Activated naive CD8-positive, alpha-beta T cell treated with anti-CD3 and anti-CD28 coated beads, Interleukin-2, amount 50 U/mL, for 16 hours (primary cell): ENCODE data around the gene DGKZ.
"Not testable (repeated sequence)": the region's sequence is repeated elsewhere in the genome, so short reads cannot be mapped to it uniquely, and the experiment has no call there.

Experiments
- DNase-seq: peaks from one replicate; pipeline ENCODE4 v3.0.0-alpha.2; 2020; ENCODE audit warnings: low read depth, low spot score

Gene DGKZ

GRCh38 chr11:46366260-46366659, 19.0 kb downstream of the DGKZ start:
- DNase-seq, result no peak

- no peak for DNase-seq
These were observed 19.4 kb downstream of the DGKZ start for GRCh38 chr11:46366661-46367161.

- DNase-seq, result peak; percentile 53
These were observed 20.1 kb downstream of the DGKZ start for GRCh38 chr11:46367244-46367915.

- DNase-seq, result no peak
These were observed 20.6 kb downstream of the DGKZ start for GRCh38 chr11:46367916-46368267.

- DNase-seq, result no peak
These were observed 22.3 kb downstream of the DGKZ start for GRCh38 chr11:46369458-46370152.

GRCh38 chr11:46370253-46370652, 23.0 kb downstream of the DGKZ start:
- no peak for DNase-seq

GRCh38 chr11:46371262-46371661, 24.0 kb downstream of the DGKZ start:
- not testable (repeated sequence) for DNase-seq

GRCh38 chr11:46372086-46372485, 24.8 kb downstream of the DGKZ start:
- no peak for DNase-seq

GRCh38 chr11:46372501-46372900, 25.2 kb downstream of the DGKZ start:
- DNase-seq, result not testable (repeated sequence)

- no peak for DNase-seq
These were observed 26.8 kb downstream of the DGKZ start for GRCh38 chr11:46373787-46374740.

- DNase-seq, result no peak
These were observed 27.6 kb downstream of the DGKZ start for GRCh38 chr11:46374815-46375214.

GRCh38 chr11:46375392-46376101, 28.3 kb downstream of the DGKZ start:
- no peak for DNase-seq

GRCh38 chr11:46376258-46377050, 29.2 kb downstream of the DGKZ start:
- DNase-seq, result no peak

GRCh38 chr11:46377290-46377689, 30.0 kb downstream of the DGKZ start:
- no peak for DNase-seq

- no peak for DNase-seq
These were observed 30.6 kb downstream of the DGKZ start for GRCh38 chr11:46377831-46378230.

- DNase-seq, result no peak
These were observed 31.0 kb downstream of the DGKZ start for GRCh38 chr11:46378296-46378695.

- no peak for DNase-seq
These were observed 31.7 kb downstream of the DGKZ start for GRCh38 chr11:46378811-46379481.

GRCh38 chr11:46379482-46380293, 32.4 kb downstream of the DGKZ start:
- not testable (repeated sequence) for DNase-seq
